GM12892 (cell line): ENCODE measurements around the gene MAGOHB. TPM values are rescaled to one million over a fixed set of nuclear protein-coding genes. Genes with fewer than 3 reads are reported as not detected.
"Not testable (repeated sequence)": the region's sequence is repeated elsewhere in the genome, so short reads cannot be mapped to it uniquely, and the experiment has no call there.

Source experiments
- DNase-seq: peaks from one replicate; pipeline ENCODE4 v3.0.0; 2011; ENCODE audit not compliant: insufficient read length
- FAIRE-seq: peaks from 2 replicates; lab custom pipeline; 2011; peaks lifted over from hg19 to GRCh38; lab: Jason Lieb, UNC
- POLR2A ChIP-seq: IDR thresholded peaks from 2 replicates; pipeline ENCODE4 v1.6.1; 2011; ENCODE audit warnings: low read depth, low read length, control low read depth
- POLR2AphosphoS5 ChIP-seq: IDR thresholded peaks from 2 replicates; pipeline ENCODE4 v1.6.1; 2011; ENCODE audit warnings: low read depth, low read length, control low read depth
- TAF1 ChIP-seq: IDR thresholded peaks from 2 replicates; pipeline ENCODE4 v1.6.1; 2011; ENCODE audit warnings: low read depth, mild to moderate bottlenecking, control low read depth, low read length, borderline replicate concordance
- polyA plus RNA-seq: library from polyadenylated mRNA; unstranded; fragments of >200 nt; gene quantifications from one replicate; pipeline ENCODE4 v1.2.1, GENCODE V29; 2012; ENCODE audit warnings: missing spikeins, inconsistent platforms; ENCODE audit not compliant: missing spikeins

MAGOHB gene
- polyA plus RNA-seq: 50.5 TPM

DNA sequence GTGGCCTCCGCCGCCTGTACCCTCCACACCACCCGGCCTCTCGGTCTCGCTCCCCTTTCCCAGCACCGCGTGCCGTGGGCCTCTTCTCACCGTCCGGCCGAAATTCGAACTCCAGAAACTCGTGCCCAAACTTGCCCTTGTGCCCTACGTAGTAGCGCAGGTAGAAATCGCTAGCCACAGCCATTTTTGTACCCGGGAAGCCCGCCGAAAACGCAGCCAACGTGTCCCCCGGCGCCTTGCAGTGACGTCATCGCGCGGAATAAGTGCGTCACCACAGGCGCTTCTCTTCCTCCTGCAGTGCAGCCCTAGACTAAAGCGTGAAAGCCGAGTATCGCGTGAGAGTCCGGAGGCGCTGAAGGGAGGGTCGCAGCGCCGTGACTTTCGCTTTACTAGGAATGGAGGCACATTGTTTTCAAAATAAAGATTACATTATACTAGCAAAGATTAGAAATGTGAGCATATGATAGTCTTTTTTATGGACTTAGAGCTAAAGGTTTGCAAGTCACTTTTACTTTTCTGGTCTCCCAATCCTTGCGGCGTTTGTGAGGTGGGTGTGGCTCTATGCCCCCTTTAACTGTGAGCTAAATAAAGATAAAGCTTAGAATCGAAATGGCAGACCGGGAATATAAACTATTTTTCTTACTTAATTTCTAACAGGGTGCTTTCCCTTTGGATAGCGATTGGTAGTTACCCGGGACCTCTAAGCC is at the start of gene MAGOHB:
Gene MAGOHB, minus strand, starts transcription at position 261 of the 707 bp plus-strand sequence. Its CDS starts 77 bp downstream, at position 184.
- peak; percentile 95 for FAIRE-seq
- peak; percentile 50 for DNase-seq
- TF ChIP-seq TAF1 (peak; percentile 68; the same call in 1 of the 2 replicates), POLR2AphosphoS5 (peak; percentile 81), POLR2A (peak; percentile 85)

DNA sequence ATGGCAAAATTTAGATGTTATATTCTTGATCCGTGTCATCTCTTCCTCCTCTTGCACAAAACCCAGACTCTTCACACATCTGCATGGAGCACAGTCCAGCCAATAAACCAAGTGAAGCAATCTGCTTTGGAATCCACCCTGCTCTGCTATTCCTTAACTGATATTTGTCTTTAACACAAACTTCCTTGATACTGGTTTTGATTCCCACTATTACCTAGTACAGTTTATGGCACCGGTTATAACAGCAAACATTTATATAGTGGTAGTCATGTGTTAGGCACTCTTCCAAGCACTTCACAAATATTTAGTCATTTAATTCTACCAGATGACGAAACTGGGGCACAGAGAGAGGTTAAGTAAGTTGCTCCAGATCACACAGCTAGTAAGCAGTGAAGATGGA is 47.9 kb upstream of the MAGOHB start:
- DNase-seq: no peak
- no peak for FAIRE-seq
- TF ChIP-seq POLR2AphosphoS5 (no peak), POLR2A (no peak), TAF1 (no peak)

DNA sequence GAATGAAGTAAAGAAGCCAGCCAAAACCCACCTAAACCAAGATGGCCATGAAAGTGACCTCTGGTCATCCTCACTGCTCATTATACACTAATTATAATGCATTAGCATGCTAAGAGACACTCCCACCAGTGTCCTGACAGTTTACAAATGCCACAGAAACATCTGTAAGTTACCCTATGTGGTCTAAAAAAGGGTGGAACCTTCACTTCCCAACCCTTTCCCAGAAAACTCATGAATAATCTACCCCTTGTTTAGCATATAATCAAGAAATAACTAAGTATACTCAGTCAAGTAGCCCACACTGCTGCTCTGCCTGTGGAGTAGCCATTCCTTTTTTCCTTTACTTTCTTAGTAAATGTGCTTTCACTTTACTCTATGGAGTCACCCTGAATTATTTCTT is 40.6 kb upstream of the MAGOHB start:
- no peak for FAIRE-seq
- DNase-seq: no peak
- TF ChIP-seq TAF1: no peak
- no peak for TF ChIP-seq POLR2A
- TF ChIP-seq POLR2AphosphoS5: no peak

DNA sequence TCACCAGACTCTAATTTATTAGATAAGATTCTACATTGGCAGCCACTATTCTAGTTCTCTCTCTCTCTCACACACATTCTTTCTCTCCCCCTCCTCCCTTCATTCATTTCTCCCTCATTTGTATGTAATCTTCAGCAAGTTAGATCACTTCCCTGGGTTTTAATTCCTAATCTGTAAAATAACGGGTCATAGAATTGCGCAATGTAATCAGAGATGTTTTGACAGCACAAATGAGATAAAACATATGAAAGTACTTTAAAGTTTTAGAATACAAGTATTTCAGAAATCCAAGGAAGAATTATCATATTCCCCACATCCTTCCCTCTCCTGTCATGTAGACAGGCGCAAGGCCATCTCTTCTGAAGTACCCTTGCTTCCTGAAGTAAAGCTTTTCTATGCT is 38.8 kb upstream of the MAGOHB start:
- TF ChIP-seq TAF1 (no peak), POLR2A (no peak), POLR2AphosphoS5 (no peak)
- no peak for DNase-seq
- FAIRE-seq: no peak

DNA sequence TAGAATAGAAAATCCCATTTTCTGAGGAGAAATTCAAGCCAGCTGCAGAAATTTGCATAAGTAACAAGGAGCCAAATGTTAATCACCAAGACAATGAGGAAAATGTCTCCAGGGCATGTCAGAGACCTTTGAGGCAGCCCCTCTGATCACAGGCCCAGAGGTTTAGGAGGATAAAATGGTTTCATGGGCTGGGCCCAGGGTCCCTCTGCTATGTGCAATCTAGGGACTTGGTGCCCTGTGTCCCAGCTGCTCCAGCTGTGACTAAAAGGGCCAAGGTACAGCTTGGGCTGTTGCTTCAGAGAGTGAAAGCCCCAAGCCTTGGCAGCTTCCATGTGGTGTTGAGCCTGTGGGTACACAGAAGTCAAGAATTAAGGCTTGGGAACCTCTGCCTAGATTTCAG is 33.2 kb upstream of the MAGOHB start:
- FAIRE-seq, DNase-seq: not testable (repeated sequence)

DNA sequence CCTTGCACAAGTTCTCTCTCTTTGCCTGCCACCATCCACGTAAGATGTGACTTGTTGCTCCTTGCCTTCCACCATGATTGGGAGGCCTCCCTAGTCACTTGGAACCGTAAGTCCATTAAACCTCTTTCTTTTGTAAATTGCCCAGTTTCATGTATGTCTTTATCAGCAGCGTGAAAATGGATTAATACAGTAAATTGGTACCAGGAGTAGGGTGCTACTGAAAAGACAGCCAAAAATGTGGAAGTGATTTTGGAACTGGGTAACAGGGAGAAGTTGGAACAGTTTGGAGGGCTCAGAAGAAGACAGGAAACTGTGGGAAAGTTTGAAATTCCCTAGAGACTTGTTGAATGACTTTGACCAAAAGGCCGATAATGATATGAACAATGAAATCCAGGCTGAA is 32.5 kb upstream of the MAGOHB start:
- TF ChIP-seq TAF1 (no peak), POLR2A (no peak), POLR2AphosphoS5 (no peak)
- DNase-seq: no peak
- FAIRE-seq: no peak

DNA sequence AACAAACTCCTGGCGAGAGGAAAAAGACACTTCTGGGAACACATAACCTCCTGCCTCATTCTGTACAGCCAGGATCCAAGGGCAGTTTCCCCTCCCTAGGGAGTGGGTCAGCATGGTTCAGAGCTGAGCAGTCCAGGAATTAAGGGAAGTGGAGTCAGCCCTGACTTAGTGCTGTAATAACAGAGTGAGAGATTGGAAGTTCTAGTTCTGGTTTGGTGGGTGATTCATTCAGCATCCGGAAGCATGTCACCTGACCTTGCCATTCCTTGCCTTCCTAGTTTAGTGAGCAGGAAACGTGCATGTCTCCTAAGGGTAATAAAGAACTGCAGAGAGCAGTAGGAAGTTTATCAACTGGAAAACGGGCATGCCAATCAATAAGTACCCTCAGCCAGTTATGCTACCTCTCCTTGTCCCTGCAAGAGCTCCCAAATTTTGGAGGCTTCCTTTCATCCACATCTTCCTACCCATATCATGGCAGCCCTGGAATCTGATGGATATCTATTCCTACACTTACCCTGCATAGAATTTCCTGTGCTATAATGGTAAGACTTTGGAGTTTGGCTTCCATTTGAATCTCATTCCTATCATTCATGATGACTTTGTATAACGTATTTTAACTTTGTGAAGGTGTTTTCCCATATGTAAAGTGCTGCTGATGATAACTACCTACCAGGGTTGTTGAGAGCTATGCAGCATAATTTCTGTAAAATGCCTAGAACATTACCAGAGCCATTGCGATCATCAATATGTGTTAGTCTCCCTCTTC is 28.5 kb upstream of the MAGOHB start:
- FAIRE-seq: no peak
- DNase-seq: no peak
- TF ChIP-seq TAF1 (no peak), POLR2AphosphoS5 (no peak), POLR2A (no peak)

DNA sequence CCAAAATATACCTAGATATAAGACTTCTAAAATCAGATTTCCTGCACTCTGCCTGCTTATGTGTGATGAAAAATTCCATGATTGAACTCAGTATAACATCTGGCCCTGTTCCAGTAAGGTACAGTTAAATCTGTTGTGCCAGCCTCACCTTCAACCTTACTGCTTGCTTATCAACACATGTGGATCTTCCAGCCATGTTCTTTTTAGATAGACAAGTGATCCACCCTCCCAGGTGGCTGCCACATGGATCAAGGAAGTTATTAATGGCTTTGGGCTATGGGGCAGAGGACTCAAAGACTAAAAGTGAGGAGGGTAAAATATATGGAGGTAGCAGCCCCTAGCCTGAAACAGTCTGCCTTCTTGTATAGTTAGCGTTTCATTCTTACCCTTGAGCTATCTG is 25.3 kb upstream of the MAGOHB start:
- no peak for FAIRE-seq
- TF ChIP-seq TAF1 (no peak), POLR2AphosphoS5 (no peak), POLR2A (no peak)
- no peak for DNase-seq

DNA sequence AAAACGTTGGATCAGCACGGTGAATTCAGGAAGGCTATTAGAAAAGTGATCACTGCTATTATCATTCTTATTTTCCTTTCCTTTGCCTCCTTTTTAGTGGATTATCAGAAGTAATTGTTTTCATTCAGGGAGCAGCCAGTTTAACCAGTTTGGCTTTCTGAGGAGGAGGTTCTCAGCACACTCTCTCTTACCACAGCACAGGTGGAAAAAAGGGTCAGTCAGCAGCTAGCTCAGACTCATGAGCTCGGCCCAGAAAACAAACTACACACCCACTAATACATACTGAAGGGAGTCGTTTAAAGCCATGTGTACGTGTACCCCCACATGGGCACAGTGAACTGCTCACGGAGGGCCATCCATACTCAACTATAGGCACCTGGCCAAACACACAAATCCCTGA is 23.2 kb upstream of the MAGOHB start:
- no peak for DNase-seq
- TF ChIP-seq POLR2AphosphoS5 (no peak), POLR2A (no peak), TAF1 (no peak)
- FAIRE-seq: no peak

DNA sequence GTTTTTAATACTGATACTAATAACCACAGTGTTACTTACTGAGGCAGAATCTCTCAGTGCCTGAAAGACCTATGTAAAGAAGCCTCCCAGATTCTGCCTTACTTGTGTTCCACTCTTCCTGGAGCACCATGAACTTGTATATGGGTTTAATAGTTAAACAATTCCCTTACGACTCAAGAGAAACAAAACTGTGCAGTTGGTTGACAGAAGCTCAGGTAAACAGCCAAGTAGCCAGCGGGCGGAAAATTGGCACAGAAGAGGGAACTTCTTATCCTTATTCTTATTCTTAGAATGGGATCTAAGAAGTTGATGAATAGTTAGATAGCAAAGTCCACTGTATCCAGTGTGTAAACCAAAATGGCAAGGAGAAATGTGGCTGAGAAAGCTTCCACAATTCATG is 22.7 kb upstream of the MAGOHB start:
- no peak for TF ChIP-seq TAF1
- TF ChIP-seq POLR2A: no peak
- no peak for TF ChIP-seq POLR2AphosphoS5
- no peak for FAIRE-seq
- no peak for DNase-seq

DNA sequence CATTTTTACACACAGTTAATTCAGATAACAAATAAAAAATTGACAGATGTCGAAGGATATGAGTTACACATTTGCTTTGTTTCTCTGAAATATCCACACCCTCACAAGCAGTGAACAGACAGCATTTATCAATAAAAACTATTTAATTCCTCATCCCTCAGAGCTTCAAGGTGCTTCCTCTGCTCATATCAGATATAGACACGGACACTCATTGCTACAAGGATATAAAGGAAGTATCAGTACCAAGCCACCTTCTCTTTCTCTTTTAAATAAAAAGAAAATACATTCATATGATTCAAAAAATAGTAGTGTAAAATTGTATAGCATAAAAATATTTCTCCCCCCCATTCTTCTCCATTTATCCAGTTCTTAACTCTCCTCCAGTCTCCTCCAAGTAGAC is 21.9 kb upstream of the MAGOHB start:
- FAIRE-seq: no peak
- no peak for TF ChIP-seq POLR2AphosphoS5
- no peak for TF ChIP-seq POLR2A
- no peak for TF ChIP-seq TAF1
- no peak for DNase-seq

DNA sequence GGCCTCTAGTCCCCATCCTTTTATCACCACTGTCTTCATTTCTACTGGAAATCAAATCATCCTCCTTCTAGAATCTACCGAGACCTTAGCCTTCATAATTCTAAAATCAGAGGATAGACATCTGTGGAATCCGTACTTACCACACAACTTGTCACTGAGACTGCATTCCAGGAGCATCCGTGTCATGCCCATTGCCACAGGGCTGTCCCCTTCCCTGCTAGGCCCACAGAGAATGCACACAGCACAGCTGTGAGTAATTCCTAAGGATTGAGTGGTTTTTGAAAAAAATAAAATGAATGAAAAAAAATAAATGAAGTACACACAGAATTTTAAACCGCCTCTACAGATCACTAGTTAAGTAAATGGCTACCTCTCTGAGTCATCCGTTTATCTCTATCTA is 21.0 kb upstream of the MAGOHB start:
- DNase-seq (no peak), FAIRE-seq (no peak)
- TF ChIP-seq POLR2AphosphoS5: no peak
- no peak for TF ChIP-seq POLR2A
